Suppressor macrophage treated with lipopolysaccharide for 4 hours (primary cell): ENCODE results near the gene DCST2.
"Not testable (repeated sequence)": the region's sequence is repeated elsewhere in the genome, so short reads cannot be mapped to it uniquely, and the experiment has no call there.

ENCODE experiments used
- DNase-seq: peaks from one replicate; pipeline ENCODE4 v3.0.0-alpha.2; 2020

Gene DCST2

DNA sequence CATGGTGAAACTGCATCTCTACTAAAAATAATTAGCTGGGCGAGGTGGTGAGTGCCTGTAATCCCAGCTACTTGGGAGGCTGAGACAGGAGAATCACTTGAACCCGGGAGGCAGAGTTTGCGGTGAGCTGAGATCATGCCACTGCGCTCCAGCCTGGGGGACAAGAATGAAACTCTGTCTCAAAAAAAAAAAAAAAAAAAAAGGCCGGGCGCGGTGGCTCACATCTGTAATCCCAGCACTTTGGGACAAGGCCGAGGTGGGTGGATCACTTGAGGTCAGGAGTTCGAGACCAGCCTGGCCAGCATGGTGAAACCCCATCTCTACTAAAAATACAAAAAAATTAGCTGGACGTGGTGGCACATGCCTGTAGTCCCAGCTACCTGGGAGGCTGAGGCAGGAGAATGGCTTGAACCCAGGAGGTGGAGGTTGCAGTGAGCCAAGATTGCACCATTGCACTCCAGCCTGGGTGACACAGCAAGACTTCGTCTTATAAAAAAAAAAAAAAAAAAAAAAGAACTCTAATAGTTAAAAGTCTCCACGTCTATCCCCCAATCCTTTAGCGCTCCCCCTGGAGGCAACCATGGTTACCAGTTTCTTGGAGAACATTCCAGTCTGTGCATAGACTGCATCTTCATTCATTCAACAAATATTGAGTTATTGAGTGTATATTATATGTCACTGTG, 38.1 kb downstream of the DCST2 start:
- peak; percentile 72 for DNase-seq

DNA sequence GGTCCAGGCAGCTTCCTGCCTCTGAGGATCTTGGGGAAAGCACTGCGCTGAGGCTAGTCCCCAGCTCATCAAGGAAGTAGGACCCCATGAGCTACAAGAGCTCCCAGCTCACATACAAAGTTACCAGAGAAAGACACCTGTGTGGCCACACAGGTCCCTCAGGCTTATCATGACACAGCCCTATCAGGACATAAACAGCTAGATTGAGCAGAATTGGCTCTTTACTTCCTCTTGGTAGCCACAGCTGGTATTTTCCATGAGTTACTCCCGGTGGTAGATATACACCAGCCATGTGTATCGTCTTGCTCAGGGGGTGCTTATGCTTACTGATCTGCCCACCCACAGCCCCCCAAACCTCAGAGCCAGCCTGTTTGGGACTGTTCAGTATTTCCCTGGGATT, 39.0 kb downstream of the DCST2 start:
- no peak for DNase-seq

DNA sequence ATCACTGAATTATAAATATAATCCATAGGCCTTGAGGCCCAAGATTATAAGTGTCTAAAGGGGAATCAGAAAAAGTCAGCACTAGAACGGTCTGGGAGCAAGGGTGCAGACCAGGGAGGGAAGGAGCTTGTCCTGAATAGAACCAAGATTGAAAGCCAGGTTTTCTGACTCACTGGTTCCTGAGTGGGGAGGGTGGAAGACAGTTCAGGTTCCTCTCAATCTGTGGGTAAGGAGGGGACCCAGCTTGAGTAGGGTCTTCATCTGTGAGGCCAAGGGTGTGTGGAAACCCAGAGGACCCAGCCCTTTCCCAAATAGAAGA, 39.4 kb downstream of the DCST2 start:
- no peak for DNase-seq

DNA sequence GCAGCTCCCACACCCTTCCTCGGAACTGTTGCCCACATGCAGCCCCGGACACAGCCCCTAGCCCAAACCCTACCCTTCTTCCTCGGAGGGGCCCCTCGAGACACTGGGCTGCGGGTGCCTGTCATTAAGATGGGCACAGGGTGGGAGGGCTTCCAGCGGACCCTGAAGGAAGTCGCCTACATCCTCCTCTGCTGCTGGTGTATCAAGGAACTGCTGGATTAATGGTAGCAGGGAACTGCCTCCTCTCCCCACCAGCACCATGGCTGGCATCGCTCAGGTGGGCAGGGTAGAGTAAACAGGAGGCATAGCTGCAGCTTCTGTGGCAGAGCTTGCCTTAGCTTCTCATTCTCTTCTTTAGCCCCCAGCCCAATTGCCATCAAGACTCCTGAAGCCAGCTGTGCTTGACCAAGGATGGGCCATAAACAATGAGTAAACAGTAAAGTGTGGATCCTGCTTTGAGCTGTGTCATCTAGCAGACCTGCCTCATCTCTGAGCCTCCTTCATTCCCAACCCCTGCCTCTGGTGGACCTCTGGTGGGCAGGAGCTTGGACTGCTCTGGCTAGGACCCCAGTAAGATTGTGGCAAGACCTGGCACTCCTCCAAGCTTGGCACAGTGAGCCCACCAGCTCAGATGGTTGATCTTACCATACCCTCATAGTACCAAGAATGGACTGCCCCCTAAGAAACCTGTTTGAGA, 39.9 kb downstream of the DCST2 start, which contains the start of gene LENEP:
TSS of gene LENEP (plus strand) at position 15 of the 697 bp plus-strand sequence. CDS start at position 37, 22 bp downstream.
- DNase-seq = no peak

DNA sequence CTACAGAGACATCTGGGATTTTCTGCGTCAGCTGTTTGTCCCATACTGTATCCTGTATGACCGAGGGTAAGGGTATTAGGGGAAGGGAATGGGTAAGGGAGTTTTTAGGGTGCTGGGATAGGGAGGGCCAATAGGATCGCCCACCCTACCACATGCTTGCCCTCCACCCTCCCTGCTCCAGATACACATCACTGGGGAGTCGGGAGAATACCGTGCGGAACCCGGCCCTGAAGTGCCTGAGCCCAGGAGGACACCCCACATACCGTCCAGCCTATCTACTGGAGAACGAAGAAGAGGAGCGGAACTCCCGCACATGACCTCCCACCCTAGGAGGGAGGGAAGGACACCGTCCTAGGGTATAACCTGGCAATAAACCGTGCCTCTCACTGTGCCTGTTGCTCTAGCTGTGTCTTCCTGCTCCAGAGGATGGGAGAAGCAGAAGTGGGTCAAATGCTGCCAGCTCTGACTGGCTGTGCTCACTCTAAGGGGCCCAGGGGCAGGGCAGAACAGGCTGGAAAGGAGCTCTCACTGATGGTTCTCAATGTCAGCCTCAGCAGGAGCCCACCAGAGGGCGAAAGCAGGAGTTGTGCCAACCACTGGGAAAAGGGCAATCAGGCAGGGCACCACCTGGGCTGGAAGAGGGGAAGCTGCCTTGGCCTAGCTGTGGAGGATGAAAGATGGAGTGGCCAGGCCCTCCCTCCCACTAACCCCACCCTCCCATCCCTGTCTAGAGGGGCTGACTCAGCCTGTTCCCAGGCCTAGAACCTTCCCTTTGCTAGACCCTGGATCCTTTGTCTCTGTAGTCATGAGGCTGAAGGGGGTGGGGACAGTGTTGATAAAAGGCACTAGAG, 40.6 kb downstream of the DCST2 start:
- no peak for DNase-seq

DNA sequence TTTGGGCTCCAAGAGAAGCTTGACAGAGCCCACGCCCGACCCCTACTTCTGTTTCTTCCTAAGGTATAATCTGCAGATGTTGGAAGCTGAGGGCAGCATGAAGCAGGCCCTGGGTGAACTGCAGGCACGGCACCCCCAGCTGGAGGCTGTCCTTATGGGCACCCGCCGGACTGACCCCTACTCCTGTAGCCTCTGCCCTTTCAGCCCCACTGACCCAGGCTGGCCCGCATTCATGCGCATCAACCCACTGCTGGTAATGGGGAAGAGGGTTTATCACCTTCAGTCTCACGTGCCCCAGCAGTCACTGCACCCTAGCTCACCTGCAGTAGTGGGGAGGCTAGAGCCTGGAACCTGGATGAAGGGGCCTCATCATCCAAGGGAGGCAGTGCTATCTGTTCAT, 43.3 kb downstream of the DCST2 start:
- no peak for DNase-seq

DNA sequence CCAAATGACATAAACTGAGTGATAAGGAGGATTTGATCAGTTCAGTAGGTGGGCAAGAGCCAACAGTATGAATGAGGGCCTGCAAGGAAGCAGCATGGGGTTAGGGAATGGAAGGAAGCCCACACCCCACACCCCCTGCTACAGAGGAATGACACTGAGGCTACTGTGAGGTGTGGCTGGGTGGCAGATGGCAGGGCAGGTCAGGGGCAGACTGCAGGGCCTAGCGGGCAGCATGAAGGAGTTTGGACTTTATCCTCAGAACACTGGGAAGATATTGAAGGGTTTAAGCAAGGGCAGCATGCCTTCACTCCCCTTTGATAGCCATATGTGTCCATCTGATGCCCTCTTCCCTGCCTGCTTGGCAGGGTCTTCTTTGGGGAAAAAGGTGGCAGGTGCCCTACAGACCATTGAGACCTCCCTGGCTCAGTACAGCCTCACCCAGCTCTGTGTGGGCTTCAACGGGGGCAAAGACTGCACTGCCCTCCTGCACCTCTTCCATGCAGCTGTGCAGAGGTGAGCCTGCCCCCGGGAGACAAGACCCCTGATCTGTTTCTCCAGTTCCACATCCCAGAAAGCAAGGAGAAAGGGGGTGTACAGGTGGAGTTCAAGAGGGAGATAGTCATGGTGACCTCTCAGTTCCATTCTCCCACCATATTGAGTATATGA, 44.3 kb downstream of the DCST2 start:
- DNase-seq = no peak

DNA sequence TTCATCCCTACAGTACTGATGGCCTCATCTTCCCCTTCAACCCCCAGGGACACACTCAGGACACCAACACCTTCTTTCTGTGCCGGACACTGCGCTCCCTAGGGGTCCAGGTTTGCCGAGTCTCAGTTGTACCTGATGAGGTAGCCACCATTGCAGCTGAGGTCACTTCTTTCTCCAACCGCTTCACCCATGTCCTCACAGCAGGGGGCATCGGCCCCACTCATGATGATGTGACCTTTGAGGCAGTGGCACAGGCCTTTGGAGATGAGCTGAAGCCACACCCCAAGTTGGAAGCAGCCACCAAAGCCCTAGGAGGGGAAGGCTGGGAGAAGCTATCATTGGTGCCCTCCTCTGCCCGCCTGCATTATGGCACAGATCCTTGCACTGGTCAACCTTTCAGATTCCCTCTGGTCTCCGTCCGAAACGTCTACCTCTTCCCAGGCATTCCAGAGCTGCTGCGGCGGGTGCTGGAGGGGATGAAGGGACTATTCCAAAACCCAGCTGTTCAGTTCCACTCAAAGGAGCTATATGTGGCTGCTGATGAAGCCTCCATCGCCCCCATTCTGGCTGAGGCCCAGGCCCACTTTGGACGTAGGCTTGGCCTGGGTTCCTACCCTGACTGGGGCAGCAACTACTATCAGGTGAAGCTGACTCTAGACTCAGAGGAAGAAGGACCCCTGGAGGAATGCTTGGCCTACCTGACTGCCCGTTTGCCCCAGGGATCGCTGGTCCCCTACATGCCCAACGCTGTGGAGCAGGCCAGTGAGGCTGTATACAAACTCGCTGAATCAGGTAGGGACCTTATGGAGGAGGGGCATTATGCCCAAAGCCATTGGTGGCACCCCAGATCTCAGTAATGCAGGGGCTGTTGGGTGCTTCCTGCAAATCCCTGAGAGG, 45.3 kb downstream of the DCST2 start:
- no peak for DNase-seq

DNA sequence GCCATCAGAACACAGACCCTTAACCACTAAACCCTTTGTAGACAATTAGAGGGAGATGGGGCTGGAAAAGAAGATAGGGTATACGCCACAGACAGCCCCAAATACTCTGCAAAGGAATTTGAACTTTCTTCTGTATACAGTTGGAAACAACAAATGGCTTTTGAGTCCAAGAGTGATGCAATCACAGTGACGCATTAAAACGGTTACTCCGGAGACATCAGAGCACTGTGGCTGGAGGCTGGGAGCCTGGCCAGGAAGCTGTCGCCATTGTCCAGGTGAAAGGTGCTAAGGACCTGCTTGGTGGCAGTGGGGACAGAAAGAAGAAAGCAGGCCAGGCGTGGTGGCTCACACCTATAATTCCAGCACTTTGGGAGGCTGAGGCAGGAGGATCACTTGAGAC, 46.3 kb downstream of the DCST2 start:
- no peak for DNase-seq

DNA sequence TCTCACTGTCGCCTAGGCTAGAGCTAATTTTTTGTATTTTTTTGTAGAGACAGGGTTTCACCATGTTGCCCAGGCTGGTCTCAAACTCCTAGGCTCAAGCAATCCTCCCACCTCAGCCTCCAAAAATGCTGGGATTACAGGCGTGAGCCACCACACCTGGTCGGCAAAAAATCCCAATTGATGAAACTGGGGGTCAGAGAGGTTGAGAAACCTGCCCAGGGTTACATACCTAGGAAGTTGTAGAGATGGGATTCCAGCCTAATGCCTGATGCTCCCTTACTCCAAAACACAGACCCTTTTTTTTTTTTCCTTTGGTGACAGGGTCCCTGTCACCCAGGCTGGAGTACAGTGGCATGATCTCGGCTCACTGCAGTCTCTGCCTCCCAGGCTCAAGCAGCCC, 46.8 kb downstream of the DCST2 start:
- not testable (repeated sequence) for DNase-seq

DNA sequence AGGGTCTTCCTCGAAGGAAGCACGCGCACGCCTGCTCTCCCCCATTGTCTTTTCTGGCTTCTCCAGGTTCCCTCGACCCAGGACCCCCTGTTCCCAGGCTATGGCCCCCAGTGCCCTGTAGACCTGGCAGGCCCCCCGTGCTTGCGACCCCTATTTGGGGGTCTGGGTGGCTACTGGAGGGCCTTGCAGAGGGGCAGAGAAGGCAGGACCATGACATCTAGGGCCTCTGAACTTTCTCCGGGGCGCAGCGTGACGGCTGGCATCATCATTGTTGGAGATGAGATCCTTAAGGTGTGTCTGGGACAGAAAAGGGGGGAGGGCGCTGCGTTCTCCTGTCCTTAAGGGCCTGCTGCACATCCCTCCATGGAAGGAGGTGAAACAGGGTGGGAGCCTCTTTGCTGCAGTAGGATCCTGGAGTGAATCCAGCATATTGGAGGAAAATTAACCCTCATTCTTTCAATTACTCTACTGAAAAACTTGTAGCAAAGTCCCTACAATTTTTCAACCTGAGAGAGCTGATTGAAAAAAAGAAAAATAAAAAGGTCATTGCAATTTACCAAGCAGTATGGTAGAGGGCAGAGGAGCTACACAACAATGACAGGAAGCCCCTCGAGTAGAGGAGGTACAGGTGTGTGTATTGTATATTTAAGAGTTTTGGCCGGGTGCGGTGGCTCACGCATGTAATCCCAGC, 49.7 kb downstream of the DCST2 start:
- DNase-seq = no peak

DNA sequence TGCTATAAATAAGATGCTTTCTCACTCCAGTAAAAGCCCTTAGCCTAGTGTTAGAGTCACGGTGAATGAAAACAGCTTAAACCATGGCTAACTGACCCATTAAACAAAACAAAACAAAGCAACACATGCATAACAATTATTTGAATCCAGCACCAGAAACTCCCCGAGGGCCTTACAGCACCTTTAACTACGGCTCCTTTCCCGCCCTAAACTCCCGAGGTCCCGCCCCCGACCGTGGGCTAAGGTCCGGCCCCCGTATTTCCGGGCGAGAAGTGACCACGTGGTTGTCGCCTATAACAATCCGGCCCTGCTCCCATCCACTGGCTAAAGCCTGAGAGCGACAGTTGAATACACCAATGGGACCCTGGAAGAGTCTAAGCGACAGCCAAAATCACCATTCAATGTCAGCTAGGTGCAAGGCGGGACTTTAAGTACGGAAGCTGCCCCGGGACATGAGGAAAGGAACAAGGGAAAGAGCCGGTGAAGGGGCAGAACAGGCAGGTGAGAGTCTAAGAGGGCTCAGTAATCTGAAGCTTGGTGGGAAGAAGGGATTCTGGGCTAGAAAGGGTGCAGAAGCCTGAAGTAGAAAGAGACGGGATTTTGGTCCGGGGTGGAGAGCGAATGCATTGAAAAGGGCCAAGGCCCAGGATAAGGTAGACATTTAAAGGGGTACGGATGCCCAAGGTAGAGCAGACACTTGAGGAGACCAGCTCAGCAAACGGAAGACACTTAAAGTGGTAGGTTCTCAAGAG, 50.5 kb downstream of the DCST2 start, which contains the start of gene FLAD1:
TSS of gene FLAD1 (plus strand) at position 448 of the 752 bp plus-strand sequence. CDS start 351 bp downstream, outside the sequence.
- peak; percentile 99 for DNase-seq

DNA sequence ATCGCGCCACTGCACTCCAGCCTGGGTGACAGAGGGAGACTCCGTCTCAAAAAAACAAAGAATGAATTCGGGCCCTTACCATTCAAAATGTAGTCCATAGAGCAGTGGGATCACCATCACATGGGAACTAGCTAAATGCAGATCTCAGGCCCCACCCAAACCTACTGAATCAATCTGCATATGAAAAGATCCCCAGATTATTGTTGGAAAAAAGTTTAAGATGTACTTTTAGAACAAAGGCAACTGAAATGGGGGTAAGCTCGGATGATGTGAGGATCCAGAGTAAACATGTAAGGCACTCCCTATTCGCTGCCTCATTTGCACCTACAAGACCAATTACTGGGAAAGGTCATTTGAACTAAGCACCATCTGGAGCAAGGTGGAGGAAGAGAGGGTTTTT, 51.2 kb downstream of the DCST2 start:
- no peak for DNase-seq

DNA sequence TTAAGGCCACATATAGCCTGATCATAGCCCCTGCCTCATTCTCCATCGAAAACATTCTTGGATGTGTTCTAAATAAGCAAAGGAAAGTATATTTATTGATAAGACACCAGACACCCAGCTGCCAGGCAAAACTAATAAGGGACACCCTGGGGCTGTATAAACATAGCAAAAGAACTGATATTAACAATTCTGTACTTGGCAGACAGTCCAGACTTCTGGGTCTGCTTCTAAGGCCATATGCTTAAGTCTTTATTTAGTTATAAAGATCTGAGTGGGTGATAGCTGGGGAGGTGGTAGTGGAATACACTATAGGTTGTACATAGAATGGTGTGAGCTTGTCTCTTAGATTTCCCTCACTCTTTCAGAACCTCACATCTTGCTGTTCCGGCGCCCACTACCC, 55.2 kb downstream of the DCST2 start:
- DNase-seq = no peak

DNA sequence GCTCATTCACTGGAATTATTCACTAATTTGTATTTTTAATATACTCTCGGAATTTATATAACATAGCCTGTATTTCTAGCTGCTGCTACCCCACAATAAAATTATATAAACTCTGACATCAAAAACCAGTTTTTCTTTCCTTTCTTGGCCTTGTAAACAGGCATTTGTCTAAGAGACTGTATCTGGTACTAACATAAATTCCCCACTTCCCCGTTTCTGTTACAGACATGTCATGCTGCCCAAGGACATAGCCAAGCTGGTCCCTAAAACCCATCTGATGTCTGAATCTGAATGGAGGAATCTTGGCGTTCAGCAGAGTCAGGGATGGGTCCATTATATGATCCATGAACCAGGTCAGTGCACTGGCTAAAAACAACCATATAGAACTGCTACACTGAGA, 55.8 kb downstream of the DCST2 start:
- not testable (repeated sequence) for DNase-seq

DNA sequence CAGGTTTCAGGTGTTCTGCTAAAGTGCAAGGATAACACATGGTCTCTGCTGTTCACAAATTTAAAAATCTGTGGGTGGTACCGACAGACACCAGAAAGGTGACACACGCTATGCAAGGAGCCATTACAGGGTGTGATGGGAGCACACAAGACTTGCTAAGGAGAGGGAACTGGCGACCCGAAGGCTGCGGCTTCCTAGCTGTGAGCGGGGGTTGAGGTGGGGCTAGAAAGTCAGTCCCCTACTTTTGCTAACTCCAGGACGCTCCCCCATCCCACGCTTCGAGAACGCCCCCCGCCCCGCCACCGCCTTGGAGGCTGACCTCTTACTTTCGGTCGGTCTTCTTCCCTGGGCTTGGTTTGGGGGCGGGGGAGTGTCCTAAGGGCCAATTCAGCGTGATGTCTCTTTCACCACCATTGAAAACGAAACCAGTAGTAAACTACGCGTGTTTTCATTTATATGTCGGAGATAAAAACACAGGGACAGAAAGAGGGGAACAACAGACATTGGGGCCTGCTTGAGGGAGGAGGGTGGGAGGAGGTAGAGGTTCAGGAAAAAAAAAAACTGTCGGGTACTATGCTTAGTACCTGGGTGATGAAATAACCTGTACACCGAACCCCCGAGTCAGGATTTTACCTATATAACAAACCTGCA, 58.0 kb downstream of the DCST2 start:
- DNase-seq = peak; percentile 93

DNA sequence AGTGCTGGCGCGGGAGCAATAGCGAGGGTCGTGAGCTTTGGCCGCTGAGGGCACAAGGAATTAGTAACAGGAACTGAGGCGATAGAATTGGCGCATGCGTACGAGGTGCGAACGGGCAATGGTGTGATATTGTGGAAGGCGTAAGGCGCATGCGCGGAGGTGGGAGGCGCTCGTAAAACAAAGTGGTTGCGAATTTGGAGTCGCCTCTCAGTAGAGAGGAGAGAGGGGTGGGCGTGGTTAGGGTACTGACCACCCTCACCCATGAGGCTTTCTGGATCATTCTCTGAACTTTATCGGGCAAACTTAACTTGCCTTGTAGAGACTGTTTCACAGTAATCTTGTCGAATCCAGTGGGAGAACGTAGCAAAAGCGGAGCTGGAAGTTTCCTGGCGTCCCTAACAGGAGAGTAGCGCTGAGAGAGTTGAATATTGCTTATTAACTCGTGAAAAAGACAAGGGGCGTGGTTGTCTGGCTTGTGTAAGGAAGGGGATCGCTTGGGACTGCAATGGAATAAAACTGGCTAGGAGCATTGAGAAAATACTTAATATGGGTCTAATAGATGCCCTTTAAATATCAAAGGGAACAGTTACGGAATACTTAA, 58.7 kb downstream of the DCST2 start:
- DNase-seq = peak; percentile 99

DNA sequence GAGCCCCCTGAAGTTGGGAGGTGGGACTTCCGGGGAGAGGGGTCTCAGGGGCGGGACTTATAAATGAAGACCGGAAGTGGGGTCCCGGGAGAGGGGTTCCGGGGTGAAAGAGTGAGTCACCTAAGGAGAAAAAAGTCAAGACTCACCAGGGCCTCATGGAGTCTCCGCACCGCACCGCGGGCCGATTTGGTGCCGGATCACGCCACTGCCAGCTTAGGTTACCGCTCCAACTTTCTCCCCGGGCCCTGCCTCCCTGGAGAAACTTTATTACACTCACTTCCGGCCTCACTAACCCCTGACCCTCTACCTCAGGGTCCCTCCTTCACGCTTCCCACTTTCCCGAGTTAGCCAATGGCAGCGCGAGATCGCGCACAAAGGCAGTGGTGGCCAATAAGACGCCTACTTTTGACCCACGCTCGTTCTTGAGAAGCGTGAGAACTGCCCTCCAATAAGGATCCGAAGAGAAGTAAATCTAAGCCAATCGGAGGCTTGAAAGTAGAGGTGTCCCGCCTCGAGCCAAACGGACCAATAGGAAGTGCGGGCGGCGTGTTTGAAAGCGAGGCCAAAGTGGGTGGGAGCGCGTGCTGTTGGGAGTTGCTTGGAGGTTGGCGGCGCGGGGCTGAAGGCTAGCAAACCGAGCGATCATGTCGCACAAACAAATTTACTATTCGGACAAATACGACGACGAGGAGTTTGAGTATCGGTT, 59.3 kb downstream of the DCST2 start, which contains the start of gene CKS1B:
TSS of gene CKS1B (plus strand) at position 580 of the 706 bp plus-strand sequence. CDS start at position 645, 65 bp downstream.
- peak; percentile 100 for DNase-seq
